Measurements from ENCODE around the gene GUK1. TPM values are rescaled to one million over a fixed set of nuclear protein-coding genes. Genes with fewer than 3 reads are reported as not detected.

Gene GUK1
- total and polyA plus RNA-seq, 2 of the 4 experiments (the other 2 are of a cell fraction), result 465 to 548 TPM

GRCh38 chr1:228143480-228144192, 3.6 kb downstream of the GUK1 start:
- peaks cover 67% of the 10 kb centered on the region for H4K20me1 ChIP-seq (ENCODE audit: insufficient read depth, low read length)
- H3K4me3 ChIP-seq (ENCODE audit: insufficient read depth, low read depth, low read length), result no peak overlapping the region
- no peak overlapping the region for H2BK20ac ChIP-seq (ENCODE audit: low read depth, low read length)
- peaks cover 24% of the 10 kb centered on the region for H3K9me1 ChIP-seq (ENCODE audit: insufficient read depth, low read length)
- in situ Hi-C loops (cut with MboI; ENCODE audit: low sequenced_read_pairs), result no loop called here
- ATAC-seq (ENCODE audit: low read depth) (no peak), DNase-seq (no peak)
- H3K9ac ChIP-seq (ENCODE audit: low read depth, low read length), result no peak overlapping the region
- POLR2A ChIA-PET (ENCODE audit: unreplicated experiment), result no interaction called here
- no peak overlapping the region for H4K5ac ChIP-seq (ENCODE audit: low read depth, low read length)
- no peak overlapping the region for H2AK9ac ChIP-seq (replicated peaks; ENCODE audit: low read depth, low read length, poor library complexity)
- no peak overlapping the region for H3K14ac ChIP-seq (replicated peaks; ENCODE audit: low read depth, low read length)
- H3K18ac ChIP-seq (ENCODE audit: low read depth, low read length), result no peak overlapping the region
- BruUV-seq (replicated peaks), result no TSS peak
- no peak overlapping the region for H2BK120ac ChIP-seq (ENCODE audit: low read depth, low read length)
- H3K36me3 ChIP-seq (ENCODE audit: control insufficient read depth, insufficient read depth, low read length), result peaks cover 15% of the 10 kb centered on the region
- CTCF ChIA-PET, result interaction anchor here (1.3 kb wide), 1 partner anchor 148 kb away, joined by 4 read pairs; no protein-coding TSS in a partner anchor
- no peak overlapping the region for H2BK5ac ChIP-seq (ENCODE audit: low read depth, low read length, poor library complexity, severe bottlenecking)
- no peaks in the 10 kb centered on the region for H3K27me3 ChIP-seq (ENCODE audit: control insufficient read depth, insufficient read depth, low read length)
- TF ChIP-seq MAFK (IDR thresholded peaks at IDR 0.05; ENCODE audit: low read depth, low read length) (no peak), BHLHE40 (IDR thresholded peaks at IDR 0.05; ENCODE audit: low read depth, low read length) (no peak), SMC3 (IDR thresholded peaks at IDR 0.05; ENCODE audit: low read depth, low read length) (no peak), NFE2L2 (IDR thresholded peaks at IDR 0.05; ENCODE audit: low read depth, low read length) (no peak), CTCF (conservative IDR thresholded peaks at IDR 0.05; ENCODE audit: low read depth, low read length) (no peak), MAZ (IDR thresholded peaks at IDR 0.05; ENCODE audit: borderline replicate concordance, low read depth, low read length) (no peak), MXI1 (IDR thresholded peaks at IDR 0.05; ENCODE audit: borderline replicate concordance, low read depth, low read length) (no peak), CHD1 (IDR thresholded peaks at IDR 0.05; ENCODE audit: low read depth, low read length) (no peak), RAD21 (IDR thresholded peaks at IDR 0.05; ENCODE audit: low read length) (no peak), POLR2A (IDR thresholded peaks at IDR 0.05; ENCODE audit: low read depth, low read length) (no peak), CEBPB (IDR thresholded peaks at IDR 0.05; ENCODE audit: low read depth, low read length) (no peak), RFX5 (IDR thresholded peaks at IDR 0.05; ENCODE audit: low read depth, low read length) (no peak), USF2 (IDR thresholded peaks at IDR 0.05; ENCODE audit: low read depth, low read length) (no peak)
- TF ChIP-seq, protein P1, sequence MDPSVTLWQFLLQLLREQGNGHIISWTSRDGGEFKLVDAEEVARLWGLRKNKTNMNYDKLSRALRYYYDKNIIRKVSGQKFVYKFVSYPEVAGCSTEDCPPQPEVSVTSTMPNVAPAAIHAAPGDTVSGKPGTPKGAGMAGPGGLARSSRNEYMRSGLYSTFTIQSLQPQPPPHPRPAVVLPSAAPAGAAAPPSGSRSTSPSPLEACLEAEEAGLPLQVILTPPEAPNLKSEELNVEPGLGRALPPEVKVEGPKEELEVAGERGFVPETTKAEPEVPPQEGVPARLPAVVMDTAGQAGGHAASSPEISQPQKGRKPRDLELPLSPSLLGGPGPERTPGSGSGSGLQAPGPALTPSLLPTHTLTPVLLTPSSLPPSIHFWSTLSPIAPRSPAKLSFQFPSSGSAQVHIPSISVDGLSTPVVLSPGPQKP (IDR thresholded peaks at IDR 0.05; ENCODE audit: borderline replicate concordance, low read depth, low read length), result no peak
- H2AFZ ChIP-seq (replicated peaks; ENCODE audit: low read length, poor library complexity), result no peak overlapping the region
- intact Hi-C loops (cut with micrococcal nuclease), result loop anchor here (5.0 kb wide), 1 partner anchor 41 kb away; the partner anchor contains the start of gene C1orf35
- H4K8ac ChIP-seq (ENCODE audit: low read depth in 2 of 2, low read length in 2 of 2), result no peak overlapping the region
- dilution Hi-C loops (cut with HindIII; ENCODE audit: low sequenced_read_pairs, unreplicated experiment), result no loop called here
- no peak overlapping the region for H3K56ac ChIP-seq (ENCODE audit: extremely low read depth, insufficient read depth, low read length)
- H3K9me3 ChIP-seq (ENCODE audit: control insufficient read depth, insufficient read depth, low read length), result no peaks in the 10 kb centered on the region
- no peak overlapping the region for H3K27ac ChIP-seq (ENCODE audit: insufficient read depth, low read length)
- no peak overlapping the region for H2BK15ac ChIP-seq (ENCODE audit: low read depth, low read length)
- peaks cover 19% of the 10 kb centered on the region for H3K4me1 ChIP-seq (ENCODE audit: control insufficient read depth, insufficient read depth, low read length)
- H2AK5ac ChIP-seq (ENCODE audit: low read depth, low read length), result no peak overlapping the region
- WGBS, 2 experiments (ENCODE audit: extremely low coverage in 2 of 2, insufficient read length in 1 of 2), result 87% methylated on average over 3 of the region's 12 CpGs; no CpG with 5 or more reads in 1 of the 2 experiments
- no peak overlapping the region; the same call in 1 of the 2 replicates for H3K4me2 ChIP-seq (ENCODE audit: low read depth, low read length)
- H3K79me1 ChIP-seq (ENCODE audit: low read depth in 1 of 2, low read length in 2 of 2), result peaks cover 0 to 66% of the 10 kb centered on the region in 2 experiments; a peak in 2 of 4 replicates
- H3K4ac ChIP-seq (ENCODE audit: low read depth, low read length), result no peak overlapping the region
- no peak overlapping the region; the same call in 1 of the 2 replicates for H3K23ac ChIP-seq (ENCODE audit: low read depth, low read length)
- H4K91ac ChIP-seq (ENCODE audit: insufficient read depth, low read depth, low read length), result no peak overlapping the region
